HG02938 (cell line): Measurements from ENCODE around the gene ZNF358.

Source experiments
- ATAC-seq: cut with Tn5 transposase; IDR thresholded peaks from one replicate; pipeline ENCODE4 v1.9.1; 2021; ENCODE audit warnings: mild to moderate bottlenecking, moderate library complexity; ENCODE audit not compliant: unreplicated experiment

Gene ZNF358

GRCh38 chr19:7515645-7516151 lies at the start of gene ZNF358:
TSS of gene ZNF358 (plus strand) at chr19:7516103. CDS start at chr19:7519243, 3,140 bp downstream.
- ATAC-seq = no peak

- ATAC-seq = no peak
Measured at GRCh38 chr19:7467009-7467989, 48.6 kb upstream of the ZNF358 start.

- ATAC-seq = no peak
Measured at GRCh38 chr19:7468840-7469239, 47.1 kb upstream of the ZNF358 start.

GRCh38 chr19:7469669-7470285 lies 46.1 kb upstream of the ZNF358 start:
- ATAC-seq = no peak

DNA sequence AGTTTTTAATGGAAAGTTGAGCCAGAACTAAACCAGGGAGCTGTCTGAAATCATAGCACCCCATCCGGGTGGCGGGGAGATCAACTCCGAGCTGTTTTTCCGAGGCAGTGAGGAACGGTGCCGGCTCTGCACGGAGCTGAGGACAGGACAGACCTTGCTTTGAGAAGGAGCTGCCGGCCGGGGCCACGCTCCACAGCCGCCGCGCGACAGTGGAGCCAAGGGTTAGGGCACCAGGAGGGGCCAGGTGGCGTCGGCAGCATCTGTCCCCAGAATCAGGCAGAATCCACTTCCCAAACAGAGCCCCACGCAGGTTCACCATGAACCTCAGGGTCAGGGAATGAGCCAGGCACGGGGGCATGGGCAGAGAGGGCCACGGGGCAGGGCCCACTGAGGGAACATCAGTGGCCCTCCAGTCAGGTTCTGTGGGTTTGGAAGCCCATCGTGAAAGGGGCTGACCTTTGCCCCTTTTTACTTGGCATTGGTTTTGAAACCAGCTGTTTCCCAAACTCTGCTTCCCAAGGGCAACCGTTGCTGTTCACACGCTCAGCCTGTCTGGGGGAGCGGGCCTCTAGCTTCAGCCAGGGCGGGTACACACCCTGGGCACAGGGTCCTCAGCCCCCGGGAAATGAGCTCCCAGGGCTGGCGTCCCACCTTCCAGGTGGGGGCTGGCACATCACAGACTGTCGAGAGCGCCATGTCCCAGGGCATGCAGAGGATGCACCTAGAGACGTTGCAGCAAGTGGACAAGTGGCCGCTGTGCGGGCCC lies 45.2 kb upstream of the ZNF358 start:
- ATAC-seq = no peak

GRCh38 chr19:7471696-7472615 lies 43.9 kb upstream of the ZNF358 start:
- no peak for ATAC-seq

GRCh38 chr19:7475665-7476064 lies 40.2 kb upstream of the ZNF358 start:
- ATAC-seq = no peak

DNA sequence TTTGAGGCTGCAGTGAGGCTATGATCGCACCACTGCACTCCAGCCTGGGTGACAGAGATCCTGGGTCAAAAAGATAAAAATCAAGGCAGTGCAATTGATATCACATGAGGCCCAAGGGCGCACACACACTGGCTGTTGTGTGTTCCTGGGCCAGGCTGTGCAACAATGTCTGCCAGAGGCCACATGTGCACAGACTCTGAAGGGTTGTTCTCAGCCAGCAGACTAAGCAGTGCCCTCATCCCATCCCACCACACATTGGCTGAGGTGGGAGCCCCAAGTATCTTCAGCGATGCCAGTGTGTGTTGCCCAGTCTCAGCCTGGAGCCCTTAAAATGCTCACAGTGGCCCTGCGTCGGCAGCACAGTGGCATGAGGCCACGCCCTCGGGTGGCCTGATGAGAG lies 39.7 kb upstream of the ZNF358 start:
- ATAC-seq = no peak

- no peak for ATAC-seq
Measured at GRCh38 chr19:7476777-7477494, 39.0 kb upstream of the ZNF358 start.

GRCh38 chr19:7477758-7478157 lies 38.1 kb upstream of the ZNF358 start:
- ATAC-seq = no peak

GRCh38 chr19:7478173-7478842 lies 37.6 kb upstream of the ZNF358 start:
- no peak for ATAC-seq

- no peak for ATAC-seq
Measured at GRCh38 chr19:7478843-7479227, 37.1 kb upstream of the ZNF358 start.

- ATAC-seq = no peak
Measured at GRCh38 chr19:7480222-7480969, 35.5 kb upstream of the ZNF358 start.

GRCh38 chr19:7480970-7481255 lies 35.0 kb upstream of the ZNF358 start:
- no peak for ATAC-seq

DNA sequence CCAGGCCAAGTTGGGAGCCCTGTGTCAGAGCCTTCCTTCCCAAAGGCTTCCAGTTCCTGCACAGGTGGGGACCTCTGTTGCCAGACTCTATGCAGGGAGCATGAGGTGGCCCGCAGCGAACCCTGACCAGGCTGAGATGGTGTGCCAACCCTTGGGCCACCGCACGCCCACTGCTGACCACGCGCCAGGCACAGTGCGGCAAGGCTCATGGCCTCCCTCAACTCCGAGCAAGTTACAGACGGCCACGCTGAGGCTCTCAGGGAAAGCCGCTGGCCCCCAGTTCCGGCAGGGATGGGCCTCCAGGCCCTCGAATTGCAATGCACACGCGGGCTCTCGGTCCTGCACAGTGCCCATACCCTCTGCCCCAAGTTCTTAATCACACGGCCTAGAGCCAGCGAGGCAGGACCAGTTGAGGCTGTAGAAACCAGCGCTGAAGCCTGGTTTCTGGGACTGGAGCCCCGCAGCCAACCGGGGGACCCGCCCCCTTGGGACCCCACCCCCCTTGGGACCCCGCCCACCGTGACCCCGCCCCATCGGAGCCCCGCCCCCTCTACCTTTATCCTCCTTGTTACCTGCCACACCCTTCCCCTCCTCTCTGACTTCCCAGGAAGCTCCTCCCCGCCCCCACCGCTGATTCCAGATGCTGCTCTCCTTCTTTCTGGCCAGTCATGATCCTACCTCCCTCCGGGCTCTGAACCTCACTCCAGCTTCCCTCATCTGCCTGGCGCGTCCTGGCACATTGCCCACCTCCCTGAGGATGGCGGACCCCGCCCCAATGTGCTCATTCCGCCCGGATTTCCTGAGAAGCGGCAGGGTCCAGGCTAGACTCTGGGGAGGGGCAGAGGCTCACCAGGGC lies 33.1 kb upstream of the ZNF358 start:
- no peak for ATAC-seq

DNA sequence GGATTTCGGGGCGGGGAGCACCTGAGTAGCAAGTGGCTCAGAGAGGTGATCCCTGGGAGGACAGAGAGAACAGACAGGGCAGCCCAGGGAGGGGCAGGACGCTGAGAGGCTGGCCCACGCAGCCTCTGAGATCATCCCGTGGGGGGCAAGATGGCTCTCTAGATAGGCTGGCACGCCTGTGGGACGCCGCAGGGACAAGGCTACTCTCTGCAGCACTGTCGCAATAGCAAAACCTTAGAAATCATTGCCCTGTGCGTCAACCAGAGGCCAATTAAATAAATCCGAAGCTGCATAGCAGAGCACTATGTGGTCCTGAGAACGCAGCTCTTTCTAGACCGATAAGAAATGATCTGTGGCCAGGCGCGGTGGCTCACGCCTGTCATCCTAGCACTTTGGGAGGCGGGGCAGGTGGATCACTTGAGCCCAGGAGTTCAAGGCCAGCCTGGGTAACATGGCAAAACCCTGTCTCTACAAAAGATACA lies 32.1 kb upstream of the ZNF358 start:
- no peak for ATAC-seq

DNA sequence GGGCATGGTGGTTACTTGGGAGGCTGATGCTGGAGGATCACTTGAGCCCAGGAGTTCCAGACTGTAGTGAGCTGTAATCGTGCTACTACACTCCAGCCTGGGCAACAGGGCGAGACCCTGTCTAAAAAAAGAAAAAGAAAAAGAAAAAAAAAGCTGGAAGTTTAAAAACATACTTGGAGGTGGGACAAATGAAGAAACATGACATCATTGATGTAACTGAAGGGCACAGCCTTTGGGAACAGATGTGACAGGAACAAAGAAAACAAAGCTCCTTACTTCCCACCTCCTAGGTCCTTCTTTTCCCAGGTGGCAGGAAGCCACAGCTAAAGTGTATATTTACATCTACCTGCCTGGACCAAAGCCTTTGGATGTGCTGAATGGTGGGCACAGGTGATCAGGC lies 29.0 kb upstream of the ZNF358 start:
- no peak for ATAC-seq
